Epithelial cell of proximal tubule (primary cell): ENCODE measurements around the gene PCYT2. TPM values are rescaled to one million over a fixed set of nuclear protein-coding genes. Genes with fewer than 3 reads are reported as not detected.

Source experiments
- DNase-seq: peaks from one replicate; pipeline ENCODE4 v3.0.0-alpha.2; 2011; ENCODE audit warnings: low read depth
- H3K4me3 ChIP-seq: 2 replicates; pipeline ENCODE4 v1.5.1; 2011; ENCODE audit warnings: low read depth, mild to moderate bottlenecking, low read length
- CTCF ChIP-seq: conservative IDR thresholded peaks from 2 replicates; pipeline ENCODE4 v1.5.1; 2012; ENCODE audit warnings: low read depth, mild to moderate bottlenecking, low read length
- total RNA-seq: library from RNA; depleted of rRNA; stranded (reverse); fragments of >200 nt; gene quantifications from 2 replicates; pipeline ENCODE4 v1.2.3, GENCODE V29; 2015

Gene PCYT2
- total RNA-seq, 1 donor from 2014 or later, result 24.3 TPM

GRCh38 chr17:81925860-81926450 is 14.8 kb upstream of the PCYT2 start:
- peak overlapping the region; percentile 71 for H3K4me3 ChIP-seq
- no peak for TF ChIP-seq CTCF
- DNase-seq, result no peak

- no peak for TF ChIP-seq CTCF
- peak overlapping the region; percentile 19 for H3K4me3 ChIP-seq
- DNase-seq, result no peak
Measured at GRCh38 chr17:81924557-81925532, 13.6 kb upstream of the PCYT2 start.

GRCh38 chr17:81923302-81924260 is 12.4 kb upstream of the PCYT2 start:
- no peak for DNase-seq
- peak overlapping the region; percentile 44 for H3K4me3 ChIP-seq
- no peak for TF ChIP-seq CTCF

GRCh38 chr17:81922566-81923301 is 11.5 kb upstream of the PCYT2 start:
- TF ChIP-seq CTCF, result no peak
- no peak for DNase-seq
- peak overlapping the region; percentile 44 for H3K4me3 ChIP-seq

GRCh38 chr17:81921996-81922565 is 10.9 kb upstream of the PCYT2 start:
- no peak for TF ChIP-seq CTCF
- DNase-seq, result no peak

GRCh38 chr17:81921537-81921862 is 10.3 kb upstream of the PCYT2 start:
- no peak for TF ChIP-seq CTCF
- no peak for DNase-seq
- no peak overlapping the region for H3K4me3 ChIP-seq

More at GRCh38 chr17:81921996-81922565, 10.9 kb upstream of the PCYT2 start:
- H3K4me3 ChIP-seq, result no peak overlapping the region
